Thyroid gland (tissue), 4 donors: ENCODE measurements around the gene MAS1L.

Source experiments
- POLR2A ChIP-seq, 2 donors: fragments of 450-650 bp; IDR thresholded peaks; one replicate each; pipeline ENCODE4 v1.6.1; 2017; ENCODE audit warnings: antibody characterized with exemption in 2 of 2, mild to moderate bottlenecking in 2 of 2, moderate library complexity in 1 of 2
- TF ChIP-seq, protein P1 (sequence below), 6 experiments: fragments of 200-600 bp in 3 of 6; fragments of 450-650 bp in 3 of 6; sonication (generic) in 3 of 6; IDR thresholded peaks; one replicate each; pipeline ENCODE4 v1.5.1; 2016 to 2019; ENCODE audit warnings: antibody characterized with exemption in 6 of 6, mild to moderate bottlenecking in 2 of 6, inconsistent platforms in 1 of 6, moderate library complexity in 1 of 6

DNA sequence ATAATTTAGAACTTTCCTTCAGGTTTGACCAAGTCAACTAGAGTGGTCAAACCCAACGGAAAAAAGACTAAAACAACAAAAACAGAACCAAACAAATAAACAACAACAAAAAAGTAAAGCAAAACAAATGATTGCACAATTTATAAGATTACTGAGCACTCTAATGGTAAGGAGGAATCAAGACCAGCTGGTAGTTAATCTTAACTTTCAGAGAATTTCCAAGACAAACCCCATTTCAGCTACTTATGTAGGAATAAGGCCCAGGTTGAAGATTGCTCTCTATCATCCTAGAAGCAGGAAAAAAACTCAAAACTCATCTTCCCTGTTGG lies 37.5 kb upstream of the MAS1L start:
- TF ChIP-seq, protein P1, sequence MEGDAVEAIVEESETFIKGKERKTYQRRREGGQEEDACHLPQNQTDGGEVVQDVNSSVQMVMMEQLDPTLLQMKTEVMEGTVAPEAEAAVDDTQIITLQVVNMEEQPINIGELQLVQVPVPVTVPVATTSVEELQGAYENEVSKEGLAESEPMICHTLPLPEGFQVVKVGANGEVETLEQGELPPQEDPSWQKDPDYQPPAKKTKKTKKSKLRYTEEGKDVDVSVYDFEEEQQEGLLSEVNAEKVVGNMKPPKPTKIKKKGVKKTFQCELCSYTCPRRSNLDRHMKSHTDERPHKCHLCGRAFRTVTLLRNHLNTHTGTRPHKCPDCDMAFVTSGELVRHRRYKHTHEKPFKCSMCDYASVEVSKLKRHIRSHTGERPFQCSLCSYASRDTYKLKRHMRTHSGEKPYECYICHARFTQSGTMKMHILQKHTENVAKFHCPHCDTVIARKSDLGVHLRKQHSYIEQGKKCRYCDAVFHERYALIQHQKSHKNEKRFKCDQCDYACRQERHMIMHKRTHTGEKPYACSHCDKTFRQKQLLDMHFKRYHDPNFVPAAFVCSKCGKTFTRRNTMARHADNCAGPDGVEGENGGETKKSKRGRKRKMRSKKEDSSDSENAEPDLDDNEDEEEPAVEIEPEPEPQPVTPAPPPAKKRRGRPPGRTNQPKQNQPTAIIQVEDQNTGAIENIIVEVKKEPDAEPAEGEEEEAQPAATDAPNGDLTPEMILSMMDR (IDR thresholded peaks at IDR 0.05) = no peak
- TF ChIP-seq POLR2A (IDR thresholded peaks at IDR 0.05) = no peak
